GM12892 (cell line): ENCODE data around the gene PRR16.

ENCODE experiments used
- POLR2A ChIP-seq: IDR thresholded peaks from 2 replicates; pipeline ENCODE4 v1.6.1; 2011; ENCODE audit warnings: low read depth, low read length, control low read depth
- POLR2AphosphoS5 ChIP-seq: IDR thresholded peaks from 2 replicates; pipeline ENCODE4 v1.6.1; 2011; ENCODE audit warnings: low read depth, low read length, control low read depth
- TAF1 ChIP-seq: IDR thresholded peaks from 2 replicates; pipeline ENCODE4 v1.6.1; 2011; ENCODE audit warnings: low read depth, mild to moderate bottlenecking, control low read depth, low read length, borderline replicate concordance

GRCh38 chr5:120446068-120446492, 18.0 kb upstream of the PRR16 start:
- TF ChIP-seq POLR2AphosphoS5: no peak
- TF ChIP-seq POLR2A: no peak
- no peak for TF ChIP-seq TAF1
